ENCODE results near the gene BCAS3. TPM values are rescaled to one million over a fixed set of nuclear protein-coding genes. Genes with fewer than 3 reads are reported as not detected.

BCAS3 gene
- total and polyA plus RNA-seq, 4 experiments from 2014 or later, result 27.0 to 45.2 (median 41.2) TPM

- Histone ChIP-seq H3K4me3 (ENCODE audit: low read length in 2 of 2) (no peak overlapping the region), H3K9me3 (ENCODE audit: control insufficient read depth in 1 of 2, low read length in 2 of 2) (no peaks in the 10 kb centered on the region), H3K4me1 (ENCODE audit: insufficient read depth, low read length) (peaks cover 12% of the 10 kb centered on the region), H3K36me3 (ENCODE audit: insufficient read depth, low read length) (no peaks in the 10 kb centered on the region), H3K27me3 (ENCODE audit: insufficient read depth, low read length) (no peaks in the 10 kb centered on the region), H3K27ac (ENCODE audit: low read depth, low read length) (no peak overlapping the region)
- Mint-ChIP-seq H3K27me3 (no peaks in the 10 kb centered on the region), H3K4me1 (peaks cover 6 to 16% (median 8%) of the 10 kb centered on the region in 4 donors), H3K27ac (no peak overlapping the region), H3K36me3 (peaks cover 7 to 20% of the 10 kb centered on the region in 2 donors), H3K4me3 (no peak overlapping the region), H3K9me3 (peaks cover 0 to 8% (median 3%) of the 10 kb centered on the region in 8 donors)
- POLR2A ChIA-PET (ENCODE audit: partially characterized antibody), result no interaction called here
- CTCF ChIA-PET (ENCODE audit: partially characterized antibody), result no interaction called here
- DNase-seq, result no peak
- intact Hi-C loops (cut with micrococcal nuclease), result no loop called here
These were observed 486.9 kb downstream of the BCAS3 start for GRCh38 chr17:61164517-61164916.

- ChIA-PET CTCF (ENCODE audit: partially characterized antibody) (interaction anchor here (0.6 kb wide), 1 partner anchor 21 kb away, joined by 3 read pairs; no protein-coding TSS in a partner anchor), POLR2A (ENCODE audit: partially characterized antibody) (no interaction called here)
- Histone ChIP-seq H3K27ac (ENCODE audit: low read depth, low read length) (no peak overlapping the region), H3K9me3 (ENCODE audit: control insufficient read depth in 1 of 2, low read length in 2 of 2) (no peaks in the 10 kb centered on the region), H3K4me3 (ENCODE audit: low read length in 2 of 2) (no peak overlapping the region), H3K36me3 (ENCODE audit: insufficient read depth, low read length) (no peaks in the 10 kb centered on the region), H3K27me3 (ENCODE audit: insufficient read depth, low read length) (no peaks in the 10 kb centered on the region), H3K4me1 (ENCODE audit: insufficient read depth, low read length) (no peaks in the 10 kb centered on the region)
- DNase-seq, result no peak
- Mint-ChIP-seq H3K27me3 (no peaks in the 10 kb centered on the region), H3K4me1 (peaks cover 0 to 1% (median 0%) of the 10 kb centered on the region in 4 donors), H3K4me3 (no peak overlapping the region), H3K9me3 (peaks cover 0 to 8% (median 3%) of the 10 kb centered on the region in 8 donors), H3K27ac (no peak overlapping the region), H3K36me3 (peaks cover 19 to 36% of the 10 kb centered on the region in 2 donors)
- intact Hi-C loops (cut with micrococcal nuclease), result no loop called here
These were observed 489.4 kb downstream of the BCAS3 start for GRCh38 chr17:61167075-61167474.

- ChIA-PET CTCF (ENCODE audit: partially characterized antibody) (no interaction called here), POLR2A (ENCODE audit: partially characterized antibody) (no interaction called here)
- no peaks in the 10 kb centered on the region for H3K27me3 ChIP-seq (ENCODE audit: insufficient read depth, low read length)
- H3K9me3 ChIP-seq (ENCODE audit: control insufficient read depth in 1 of 2, low read length in 2 of 2), result no peaks in the 10 kb centered on the region
- Mint-ChIP-seq H3K4me3 (no peak overlapping the region), H3K27me3 (no peaks in the 10 kb centered on the region), H3K27ac (no peak overlapping the region), H3K9me3 (peaks cover 0 to 8% (median 3%) of the 10 kb centered on the region in 8 donors), H3K4me1 (no peaks in the 10 kb centered on the region), H3K36me3 (peaks cover 19 to 37% of the 10 kb centered on the region in 2 donors)
- H3K36me3 ChIP-seq (ENCODE audit: insufficient read depth, low read length), result no peaks in the 10 kb centered on the region
- no peak for DNase-seq
- no peaks in the 10 kb centered on the region for H3K4me1 ChIP-seq (ENCODE audit: insufficient read depth, low read length)
- no peak overlapping the region for H3K27ac ChIP-seq (ENCODE audit: low read depth, low read length)
- no peak overlapping the region for H3K4me3 ChIP-seq (ENCODE audit: low read length in 2 of 2)
- intact Hi-C loops (cut with micrococcal nuclease), result no loop called here
These were observed 490.9 kb downstream of the BCAS3 start for GRCh38 chr17:61168506-61168905.

GRCh38 chr17:61174310-61174709 lies 496.7 kb downstream of the BCAS3 start:
- Histone ChIP-seq H3K4me1 (ENCODE audit: insufficient read depth, low read length) (no peaks in the 10 kb centered on the region), H3K27ac (ENCODE audit: low read depth, low read length) (no peak overlapping the region), H3K4me3 (ENCODE audit: low read length in 2 of 2) (no peak overlapping the region), H3K27me3 (ENCODE audit: insufficient read depth, low read length) (no peaks in the 10 kb centered on the region), H3K9me3 (ENCODE audit: control insufficient read depth in 1 of 2, low read length in 2 of 2) (no peaks in the 10 kb centered on the region), H3K36me3 (ENCODE audit: insufficient read depth, low read length) (no peaks in the 10 kb centered on the region)
- POLR2A ChIA-PET (ENCODE audit: partially characterized antibody), result no interaction called here
- H3K27ac Mint-ChIP-seq, result no peak overlapping the region
- peaks cover 0 to 3% (median 0%) of the 10 kb centered on the region in 8 donors for H3K9me3 Mint-ChIP-seq
- no peaks in the 10 kb centered on the region for H3K27me3 Mint-ChIP-seq
- no peak for DNase-seq
- H3K36me3 Mint-ChIP-seq, result peaks cover 15 to 23% of the 10 kb centered on the region in 2 donors
- CTCF ChIA-PET (ENCODE audit: partially characterized antibody), result no interaction called here
- H3K4me3 Mint-ChIP-seq, result no peak overlapping the region
- intact Hi-C loops (cut with micrococcal nuclease), result no loop called here
- H3K4me1 Mint-ChIP-seq, result peaks cover 0 to 7% (median 1%) of the 10 kb centered on the region in 4 donors

- Histone ChIP-seq H3K27me3 (ENCODE audit: insufficient read depth, low read length) (no peaks in the 10 kb centered on the region), H3K36me3 (ENCODE audit: insufficient read depth, low read length) (no peaks in the 10 kb centered on the region), H3K27ac (ENCODE audit: low read depth, low read length) (no peak overlapping the region), H3K4me3 (ENCODE audit: low read length in 2 of 2) (no peak overlapping the region), H3K4me1 (ENCODE audit: insufficient read depth, low read length) (no peaks in the 10 kb centered on the region), H3K9me3 (ENCODE audit: control insufficient read depth in 1 of 2, low read length in 2 of 2) (no peaks in the 10 kb centered on the region)
- DNase-seq, result no peak
- H3K27ac Mint-ChIP-seq, result no peak overlapping the region
- ChIA-PET CTCF (ENCODE audit: partially characterized antibody) (interaction anchor here (0.9 kb wide), 1 partner anchor 8 kb away, joined by 4 read pairs; no protein-coding TSS in a partner anchor), POLR2A (ENCODE audit: partially characterized antibody) (no interaction called here)
- H3K4me1 Mint-ChIP-seq, result peaks cover 0 to 7% (median 1%) of the 10 kb centered on the region in 4 donors
- H3K9me3 Mint-ChIP-seq, result peaks cover 0 to 3% (median 0%) of the 10 kb centered on the region in 8 donors
- peaks cover 12 to 20% of the 10 kb centered on the region in 2 donors for H3K36me3 Mint-ChIP-seq
- no peaks in the 10 kb centered on the region for H3K27me3 Mint-ChIP-seq
- no peak overlapping the region for H3K4me3 Mint-ChIP-seq
- intact Hi-C loops (cut with micrococcal nuclease), result no loop called here
These were observed 497.9 kb downstream of the BCAS3 start for GRCh38 chr17:61175298-61176142.

- intact Hi-C loops (cut with micrococcal nuclease), result no loop called here
- Mint-ChIP-seq H3K4me1 (peaks cover 0 to 7% (median 1%) of the 10 kb centered on the region in 4 donors), H3K27ac (no peak overlapping the region)
These were observed 499.7 kb downstream of the BCAS3 start for GRCh38 chr17:61177351-61177750.

GRCh38 chr17:61178284-61178683 lies 500.6 kb downstream of the BCAS3 start:
- Mint-ChIP-seq H3K4me3 (no peak overlapping the region), H3K4me1 (peaks cover 0 to 7% (median 1%) of the 10 kb centered on the region in 4 donors), H3K9me3 (peaks cover 0 to 3% (median 0%) of the 10 kb centered on the region in 8 donors), H3K27ac (no peak overlapping the region), H3K27me3 (no peaks in the 10 kb centered on the region), H3K36me3 (peaks cover 2 to 10% of the 10 kb centered on the region in 2 donors)
- Histone ChIP-seq H3K4me1 (ENCODE audit: insufficient read depth, low read length) (no peaks in the 10 kb centered on the region), H3K36me3 (ENCODE audit: insufficient read depth, low read length) (no peaks in the 10 kb centered on the region), H3K27me3 (ENCODE audit: insufficient read depth, low read length) (no peaks in the 10 kb centered on the region), H3K9me3 (ENCODE audit: control insufficient read depth in 1 of 2, low read length in 2 of 2) (no peaks in the 10 kb centered on the region), H3K4me3 (ENCODE audit: low read length in 2 of 2) (no peak overlapping the region), H3K27ac (ENCODE audit: low read depth, low read length) (no peak overlapping the region)
- POLR2A ChIA-PET (ENCODE audit: partially characterized antibody), result no interaction called here
- CTCF ChIA-PET (ENCODE audit: partially characterized antibody), result no interaction called here
- no peak for DNase-seq
- intact Hi-C loops (cut with micrococcal nuclease), result no loop called here

More at GRCh38 chr17:61177351-61177750, 499.7 kb downstream of the BCAS3 start:
- H3K4me3 ChIP-seq (ENCODE audit: low read length in 2 of 2), result no peak overlapping the region
- no peak overlapping the region for H3K4me3 Mint-ChIP-seq
- no peaks in the 10 kb centered on the region for H3K4me1 ChIP-seq (ENCODE audit: insufficient read depth, low read length)
- H3K27me3 Mint-ChIP-seq, result no peaks in the 10 kb centered on the region
- no peak overlapping the region for H3K27ac ChIP-seq (ENCODE audit: low read depth, low read length)
- H3K36me3 Mint-ChIP-seq, result peaks cover 2 to 8% of the 10 kb centered on the region in 2 donors
- no peaks in the 10 kb centered on the region for H3K36me3 ChIP-seq (ENCODE audit: insufficient read depth, low read length)
- CTCF ChIA-PET (ENCODE audit: partially characterized antibody), result no interaction called here
- POLR2A ChIA-PET (ENCODE audit: partially characterized antibody), result no interaction called here
- peaks cover 0 to 3% (median 0%) of the 10 kb centered on the region in 8 donors for H3K9me3 Mint-ChIP-seq
- H3K9me3 ChIP-seq (ENCODE audit: control insufficient read depth in 1 of 2, low read length in 2 of 2), result no peaks in the 10 kb centered on the region
- H3K27me3 ChIP-seq (ENCODE audit: insufficient read depth, low read length), result no peaks in the 10 kb centered on the region
- DNase-seq, result no peak
